OCI-LY7 (cell line): ENCODE data around the gene CARMIL1. TPM values are rescaled to one million over a fixed set of nuclear protein-coding genes. Genes with fewer than 3 reads are reported as not detected.

ENCODE experiments used
- BruUV-seq: library from RNA; stranded (reverse); fragments of 400-500 nt; replicated peaks from 2 replicates; lab custom pipeline; 2021; lab: Mats Ljungman, UMichigan
- CTCF ChIA-PET: fragments of 300-600 bp; sonication (Branson Sonifier 250); formaldehyde crosslinking; loops from one replicate; lab custom pipeline; 2022; ENCODE audit warnings: antibody characterized with exemption; ENCODE audit not compliant: unreplicated experiment; lab: Charles Lee
- POLR2A ChIA-PET: fragments of 300-600 bp; sonication (Branson Sonifier 250); formaldehyde crosslinking; loops from one replicate; lab custom pipeline; 2022; ENCODE audit warnings: antibody characterized with exemption; lab: Charles Lee
- DNase-seq: peaks from one replicate; pipeline ENCODE4 v3.0.0-alpha.2; 2015; ENCODE audit warnings: low spot score
- H2AFZ ChIP-seq: fragments of 200-600 bp; sonication (generic), shearing (Covaris generic); 2 replicates; pipeline ENCODE4 v1.6.1; 2014; ENCODE audit warnings: mild to moderate bottlenecking, antibody characterized with exemption, low read length, moderate library complexity
- H3K27ac ChIP-seq: fragments of 200-600 bp; sonication (generic); 2 replicates; pipeline ENCODE4 v1.5.1; 2014; ENCODE audit warnings: mixed run types, low read depth, mild to moderate bottlenecking, moderate library complexity, low read length, inconsistent platforms; ENCODE audit not compliant: poor library complexity, severe bottlenecking
- H3K36me3 ChIP-seq: fragments of 200-600 bp; sonication (generic); 2 replicates; pipeline ENCODE4 v1.6.1; 2014; ENCODE audit warnings: mild to moderate bottlenecking, antibody characterized with exemption, low read length, moderate library complexity, mixed read lengths; ENCODE audit not compliant: insufficient read depth
- H3K4me1 ChIP-seq: fragments of 200-600 bp; sonication (generic); 2 replicates; pipeline ENCODE4 v1.5.1; 2014; ENCODE audit warnings: mild to moderate bottlenecking, low read length; ENCODE audit not compliant: insufficient read depth, poor library complexity, severe bottlenecking
- H3K4me2 ChIP-seq: fragments of 200-600 bp; sonication (generic); 2 replicates; pipeline ENCODE4 v1.6.1; 2014; ENCODE audit warnings: mild to moderate bottlenecking, low read length
- H3K4me3 ChIP-seq: fragments of 200-600 bp; sonication (generic); 2 replicates; pipeline ENCODE4 v1.5.1; 2014; ENCODE audit warnings: mild to moderate bottlenecking, low read depth, low read length; ENCODE audit not compliant: poor library complexity, severe bottlenecking
- H3K79me2 ChIP-seq: fragments of 200-600 bp; sonication (generic); 2 replicates; pipeline ENCODE4 v1.6.1; 2016; ENCODE audit warnings: low read depth, mild to moderate bottlenecking, low read length, moderate library complexity, mixed read lengths; ENCODE audit not compliant: insufficient read depth
- H3K9me2 ChIP-seq: fragments of 200-600 bp; sonication (generic); 2 replicates; pipeline ENCODE4 v1.6.1; 2016; ENCODE audit warnings: mild to moderate bottlenecking, low read length, mixed read lengths; ENCODE audit not compliant: insufficient read depth
- H3K9me3 ChIP-seq: fragments of 200-600 bp; sonication (generic); 2 replicates; pipeline ENCODE4 v1.6.1; 2014; ENCODE audit warnings: mild to moderate bottlenecking, mixed run types, low read length, mixed read lengths
- H4K20me1 ChIP-seq: fragments of 200-600 bp; sonication (generic); 2 replicates; pipeline ENCODE4 v1.6.1; 2014; ENCODE audit warnings: mild to moderate bottlenecking, antibody characterized with exemption, low read length, moderate library complexity, mixed read lengths; ENCODE audit not compliant: insufficient read depth
- CTCF ChIP-seq: fragments of 200-600 bp; sonication (generic); conservative IDR thresholded peaks from 2 replicates; pipeline ENCODE4 v1.5.1; 2014; ENCODE audit warnings: mild to moderate bottlenecking, antibody characterized with exemption, low read length, moderate library complexity, mixed read lengths
- EZH2phosphoT487 ChIP-seq: fragments of 200-600 bp; sonication (generic); IDR thresholded peaks from 2 replicates; pipeline ENCODE4 v1.6.1; 2018; ENCODE audit warnings: low read depth, borderline replicate concordance, mild to moderate bottlenecking, mixed run types, antibody characterized with exemption, low read length, moderate library complexity, mixed read lengths
- intact Hi-C: fragments of 100-400 bp; cut with micrococcal nuclease; formaldehyde crosslinking; loops from one replicate; pipeline ENCODE4 v1.10.0; 2022; ENCODE audit not compliant: unreplicated experiment
- total RNA-seq, 2 experiments: library from RNA; depleted of rRNA in 1 of 2; stranded (reverse); fragments of >200 nt in 1 of 2; shearing (Covaris generic) in 1 of 2; gene quantifications; 2 replicates each; pipeline ENCODE4 v1.2.3, GENCODE V29; 2014 to 2022

Gene CARMIL1
- total RNA-seq, 2 experiments from 2014 or later, result 25.5 to 40.1 TPM

- Histone ChIP-seq H3K4me2 (no peak overlapping the region), H3K36me3 (no peaks in the 10 kb centered on the region), H4K20me1 (no peaks in the 10 kb centered on the region), H3K9me2 (no peaks in the 10 kb centered on the region), H3K4me3 (no peak overlapping the region), H3K9me3 (no peaks in the 10 kb centered on the region), H3K27ac (no peak overlapping the region), H3K79me2 (no peaks in the 10 kb centered on the region), H3K4me1 (no peaks in the 10 kb centered on the region), H2AFZ (no peak overlapping the region)
- ChIA-PET CTCF (no interaction called here), POLR2A (interaction anchor here (0.5 to 0.7 kb wide), 2 partner anchors 71 to 1112 kb away, joined by 3 read pairs; no protein-coding TSS in a partner anchor)
- DNase-seq, result no peak
- no TSS peak for BruUV-seq
- intact Hi-C loops, result no loop called here
- TF ChIP-seq CTCF (no peak), EZH2phosphoT487 (no peak)
These were observed 291.4 kb downstream of the CARMIL1 start for GRCh38 chr6:25570578-25570977.

DNA sequence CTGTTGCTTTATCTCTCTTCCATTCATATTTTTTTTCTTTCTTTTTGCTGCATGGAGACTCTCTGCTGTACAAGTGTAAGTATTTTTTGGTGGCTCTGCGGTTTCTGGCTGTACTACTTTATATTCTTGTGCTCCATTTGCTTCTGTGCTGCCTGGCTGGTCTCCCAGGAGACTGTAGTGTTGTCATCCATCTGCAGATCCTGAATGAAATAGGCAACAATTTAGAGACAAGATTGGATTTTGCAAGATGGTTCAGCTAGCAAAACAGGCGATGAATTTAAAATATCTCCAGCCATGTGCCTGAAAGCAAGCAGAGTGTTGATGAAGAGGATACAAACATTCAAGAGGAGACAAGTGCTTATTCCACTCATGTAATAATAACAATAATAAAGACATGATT is 297.7 kb downstream of the CARMIL1 start:
- Histone ChIP-seq H3K4me1 (no peaks in the 10 kb centered on the region), H2AFZ (no peak overlapping the region), H3K9me2 (no peaks in the 10 kb centered on the region), H3K36me3 (peaks cover 14% of the 10 kb centered on the region; the same call in 1 of the 2 replicates), H3K4me2 (no peak overlapping the region), H3K79me2 (no peaks in the 10 kb centered on the region), H3K27ac (no peak overlapping the region), H3K9me3 (no peaks in the 10 kb centered on the region), H4K20me1 (no peaks in the 10 kb centered on the region), H3K4me3 (no peak overlapping the region)
- intact Hi-C loops, result no loop called here
- no peak for DNase-seq
- ChIA-PET CTCF (no interaction called here), POLR2A (interaction anchor here (0.6 to 1.5 kb wide), 2 partner anchors 7 to 14 kb away, joined by 3 to 5 read pairs; no protein-coding TSS in a partner anchor)
- BruUV-seq, result no TSS peak
- TF ChIP-seq CTCF, result no peak
- no peak for TF ChIP-seq EZH2phosphoT487

DNA sequence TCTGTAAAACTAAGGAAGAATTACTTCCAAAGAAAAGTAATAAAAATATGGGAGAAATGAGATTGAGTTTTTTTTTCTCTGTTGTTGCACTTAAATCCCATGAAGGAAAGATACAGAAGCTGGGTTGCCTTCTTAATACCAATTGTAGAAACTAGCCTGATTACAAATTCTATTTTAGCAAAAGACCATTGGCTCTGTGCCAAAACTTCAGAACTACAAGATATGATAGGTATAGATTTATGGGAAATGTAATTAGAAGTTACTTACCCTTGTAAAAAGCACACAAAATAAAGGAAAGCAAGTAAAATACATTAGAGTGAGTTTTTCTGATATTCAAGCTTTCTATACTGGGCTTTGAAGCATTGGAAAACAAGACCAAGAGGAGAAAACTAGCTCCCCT is 299.4 kb downstream of the CARMIL1 start:
- intact Hi-C loops, result no loop called here
- CTCF ChIA-PET, result no interaction called here

More for the DNA sequence above, 299.4 kb downstream of the CARMIL1 start:
- DNase-seq, result no peak
- TF ChIP-seq EZH2phosphoT487 (no peak), CTCF (no peak)
- peaks cover 30% of the 10 kb centered on the region for H3K36me3 ChIP-seq
- no peaks in the 10 kb centered on the region for H3K4me1 ChIP-seq
- no peaks in the 10 kb centered on the region for H4K20me1 ChIP-seq
- H2AFZ ChIP-seq, result no peak overlapping the region
- no peaks in the 10 kb centered on the region for H3K79me2 ChIP-seq
- POLR2A ChIA-PET, result interaction anchor here (0.6 to 1.5 kb wide), 4 partner anchors 12 to 43 kb away, joined by 3 to 5 read pairs (median 3); no protein-coding TSS in a partner anchor
- H3K4me3 ChIP-seq, result no peak overlapping the region
- no peak overlapping the region for H3K27ac ChIP-seq
- BruUV-seq, result no TSS peak
- no peak overlapping the region for H3K4me2 ChIP-seq
- no peaks in the 10 kb centered on the region for H3K9me2 ChIP-seq
- H3K9me3 ChIP-seq, result no peaks in the 10 kb centered on the region
